ENCODE data around the gene BAMBI. TPM values are rescaled to one million over a fixed set of nuclear protein-coding genes. Genes with fewer than 3 reads are reported as not detected.

BAMBI gene, protein sequence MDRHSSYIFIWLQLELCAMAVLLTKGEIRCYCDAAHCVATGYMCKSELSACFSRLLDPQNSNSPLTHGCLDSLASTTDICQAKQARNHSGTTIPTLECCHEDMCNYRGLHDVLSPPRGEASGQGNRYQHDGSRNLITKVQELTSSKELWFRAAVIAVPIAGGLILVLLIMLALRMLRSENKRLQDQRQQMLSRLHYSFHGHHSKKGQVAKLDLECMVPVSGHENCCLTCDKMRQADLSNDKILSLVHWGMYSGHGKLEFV
- total RNA-seq (10 to 100 TPM in 1 of 2 donors, 1 to 10 TPM in 1; 7.5 to 24.7 TPM), polyA plus RNA-seq (ENCODE audit: insufficient read length in 6 of 6) (100 to 1,000 TPM; 110 to 150 (median 129) TPM)
- long read RNA-seq, donor 1, transcript BAMBI-202 (2 exons, 1,884 nt), result minor isoform, 38 of 220 reads
- long read RNA-seq, donor 1, transcript BAMBI-201 (3 exons, 1,877 nt), result major isoform, 143 of 220 reads
- long read RNA-seq, donor 1, partial matches to known transcripts, result 30 of 220 reads
- long read RNA-seq, donor 1, other reads (novel, unspliced or antisense), result 9 of 220 reads
- long read RNA-seq, donor 2, transcript BAMBI-201 (3 exons, 1,877 nt), result major isoform, 71 of 108 reads
- long read RNA-seq, donor 2, transcript BAMBI-202 (2 exons, 1,884 nt), result minor isoform, 13 of 108 reads
- long read RNA-seq, donor 2, partial matches to known transcripts, result 19 of 108 reads
- long read RNA-seq, donor 2, other reads (novel, unspliced or antisense), result 5 of 108 reads
- long read RNA-seq, donor 3, transcript BAMBI-201 (3 exons, 1,877 nt), result major isoform, 94 of 104 reads
- long read RNA-seq, donor 3, partial matches to known transcripts, result 7 of 104 reads
- long read RNA-seq, donor 3, other reads (novel, unspliced or antisense), result 0 of 104 reads
- long read RNA-seq, donor 4, transcript BAMBI-201 (3 exons, 1,877 nt), result major isoform, 6 of 8 reads
- long read RNA-seq, donor 4, partial matches to known transcripts, result 0 of 8 reads
- long read RNA-seq, donor 4, other reads (novel, unspliced or antisense), result 2 of 8 reads
- long read RNA-seq, donor 5, transcript BAMBI-201 (3 exons, 1,877 nt), result major isoform, 85 of 119 reads
- long read RNA-seq, donor 5, transcript BAMBI-202 (2 exons, 1,884 nt), result minor isoform, 16 of 119 reads
- long read RNA-seq, donor 5, partial matches to known transcripts, result 18 of 119 reads
- long read RNA-seq, donor 5, other reads (novel, unspliced or antisense), result 0 of 119 reads
- long read RNA-seq, donor 6, transcript BAMBI-202 (2 exons, 1,884 nt), result minor isoform, 9 of 129 reads
- long read RNA-seq, donor 6, transcript BAMBI-201 (3 exons, 1,877 nt), result major isoform, 89 of 129 reads
- long read RNA-seq, donor 6, partial matches to known transcripts, result 31 of 129 reads
- long read RNA-seq, donor 6, other reads (novel, unspliced or antisense), result 0 of 129 reads
- long read RNA-seq, donor 7, transcript BAMBI-201 (3 exons, 1,877 nt), result major isoform, 49 of 50 reads
- long read RNA-seq, donor 7, partial matches to known transcripts, result 0 of 50 reads
- long read RNA-seq, donor 7, other reads (novel, unspliced or antisense), result 0 of 50 reads
- long read RNA-seq, donor 8, transcript BAMBI-202 (2 exons, 1,884 nt), result minor isoform, 15 of 85 reads
- long read RNA-seq, donor 8, transcript BAMBI-201 (3 exons, 1,877 nt), result major isoform, 70 of 85 reads
- long read RNA-seq, donor 8, partial matches to known transcripts, result 0 of 85 reads
- long read RNA-seq, donor 8, other reads (novel, unspliced or antisense), result 0 of 85 reads
- long read RNA-seq, donor 9, result 0 reads
- long read RNA-seq, donor 10, transcript BAMBI-201 (3 exons, 1,877 nt), result major isoform, 15 of 16 reads
- long read RNA-seq, donor 10, partial matches to known transcripts, result 0 of 16 reads
- long read RNA-seq, donor 10, other reads (novel, unspliced or antisense), result 1 of 16 reads
- long read RNA-seq, donor 11, transcript BAMBI-202 (2 exons, 1,884 nt), result minor isoform, 5 of 33 reads
- long read RNA-seq, donor 11, transcript BAMBI-201 (3 exons, 1,877 nt), result major isoform, 28 of 33 reads
- long read RNA-seq, donor 11, partial matches to known transcripts, result 0 of 33 reads
- long read RNA-seq, donor 11, other reads (novel, unspliced or antisense), result 0 of 33 reads
- long read RNA-seq, donor 12, transcript BAMBI-201 (3 exons, 1,877 nt), result major isoform, 58 of 62 reads
- long read RNA-seq, donor 12, partial matches to known transcripts, result 0 of 62 reads
- long read RNA-seq, donor 12, other reads (novel, unspliced or antisense), result 0 of 62 reads

- Histone ChIP-seq H3K4me3 (peak within 1 kb of the TSS; percentile 65 to 72), H3K27me3 (peaks cover 15 to 79% of the 10 kb centered on the region in 2 donors), H3K9me3 (no peaks in the 10 kb centered on the region), H3K27ac (peak within 1 kb of the TSS; percentile 70 to 74), H3K4me1 (peaks cover 11 to 39% of the 10 kb centered on the region in 2 donors), H3K36me3 (no peaks in the 10 kb centered on the region)
- peak; percentile 54 to 69 for TF ChIP-seq CTCF (IDR thresholded peaks at IDR 0.05)
- DNase-seq (peak; percentile 90 to 98 (median 96)), ATAC-seq (peak; percentile 96)
- intact Hi-C loops (cut with DNase I), result no loop called here
Observed at GRCh38 chr10:28676968-28677887, at the start of gene BAMBI. TSS of gene BAMBI (plus strand) at chr10:28677521. CDS start at chr10:28677898, 377 bp downstream.

DNA sequence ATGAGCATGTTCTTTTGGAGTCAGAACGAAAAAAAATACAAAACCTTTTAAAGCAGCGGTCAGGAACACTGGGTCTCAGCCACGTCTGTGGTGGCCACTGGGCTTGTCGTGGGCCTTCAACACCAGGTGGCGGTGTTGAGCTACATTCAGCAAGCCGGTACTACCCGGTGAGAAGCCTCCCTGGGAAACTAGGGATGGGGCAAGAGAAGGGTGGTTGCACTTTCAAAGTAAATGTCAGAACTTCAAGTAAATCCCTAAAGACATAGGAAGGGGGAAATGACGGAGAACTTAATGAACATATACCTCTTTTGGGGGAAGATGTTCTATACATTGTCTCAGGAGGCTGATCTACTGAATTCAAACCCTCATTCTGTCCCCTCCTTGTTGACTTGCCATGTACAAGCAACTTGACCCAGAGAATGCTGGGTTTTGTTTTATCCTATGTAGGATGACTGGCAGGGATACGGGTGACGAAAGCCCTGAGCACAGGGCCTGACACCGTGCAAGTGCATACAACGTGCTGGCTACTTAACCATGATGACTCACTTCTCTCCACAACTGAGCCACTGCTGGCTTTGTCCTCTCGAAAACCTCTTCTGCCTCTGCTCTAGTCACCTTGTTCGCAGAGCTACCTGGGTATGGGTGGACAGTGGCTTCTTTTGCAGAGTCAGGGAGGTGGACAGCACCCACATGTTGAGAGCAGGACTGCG lies 49.0 kb upstream of the BAMBI start:
- Histone ChIP-seq H3K4me1 (peaks cover 0 to 9% of the 10 kb centered on the region in 2 donors), H3K36me3 (no peaks in the 10 kb centered on the region), H3K27ac (no peak overlapping the region), H3K27me3 (peaks cover 0 to 14% of the 10 kb centered on the region in 2 donors), H3K4me3 (no peak overlapping the region), H3K9me3 (no peaks in the 10 kb centered on the region)
- ATAC-seq (peak; percentile 96), DNase-seq (peak; percentile 59 to 87 (median 80))
- peak; percentile 89 to 90 for TF ChIP-seq CTCF (IDR thresholded peaks at IDR 0.05)
- intact Hi-C loops (cut with DNase I), result no loop called here

DNA sequence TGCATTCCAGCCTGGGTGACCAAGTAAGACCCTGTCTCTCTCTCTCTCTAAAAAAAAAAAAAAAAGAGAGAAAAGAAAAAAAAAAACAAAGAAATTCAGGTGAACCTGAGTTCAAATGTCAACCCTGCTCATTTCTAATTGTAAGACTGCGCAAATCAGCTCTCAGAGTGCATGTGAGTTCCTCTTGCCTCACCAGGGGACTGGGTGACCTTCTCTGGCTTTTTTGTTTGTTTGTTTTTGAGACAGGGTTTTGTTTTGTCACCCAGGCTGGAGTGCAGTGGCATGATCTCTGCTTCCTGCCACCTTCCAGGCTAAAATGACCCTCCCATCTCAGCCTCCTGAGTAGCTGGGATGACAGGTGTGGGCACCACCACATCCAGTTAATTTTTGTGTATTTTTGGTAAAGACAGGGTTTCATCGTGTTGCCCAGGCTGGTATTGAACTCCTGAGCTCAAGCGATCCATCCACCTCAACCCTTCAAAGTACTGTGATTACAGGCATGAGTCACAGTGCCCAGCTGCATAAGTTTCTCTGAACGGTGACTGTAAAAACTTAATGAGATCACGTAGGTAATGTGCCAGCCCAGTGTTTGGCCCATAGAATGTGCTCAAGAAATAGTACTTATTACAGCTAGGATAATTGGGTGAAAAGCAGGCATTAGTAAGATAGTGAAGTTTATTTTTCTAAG lies 45.3 kb upstream of the BAMBI start:
- H3K27ac ChIP-seq, result no peak overlapping the region
- ATAC-seq (no peak), DNase-seq (no peak)
- H3K27me3 ChIP-seq, result peaks cover 0 to 14% of the 10 kb centered on the region in 2 donors
- H3K36me3 ChIP-seq, result no peaks in the 10 kb centered on the region
- no peak overlapping the region for H3K4me3 ChIP-seq
- H3K9me3 ChIP-seq, result no peaks in the 10 kb centered on the region
- peaks cover 0 to 9% of the 10 kb centered on the region in 2 donors for H3K4me1 ChIP-seq
- intact Hi-C loops (cut with DNase I), result no loop called here
- no peak for TF ChIP-seq CTCF (IDR thresholded peaks at IDR 0.05)

Data from left lung (tissue), 14 donors.